SIG-M5 treated with dmso at 0.1 percent for 504 hours (cell line): ENCODE measurements around the gene PRCP.
"Not testable (repeated sequence)": the region's sequence is repeated elsewhere in the genome, so short reads cannot be mapped to it uniquely, and the experiment has no call there.

ENCODE experiments used
- DNase-seq: peaks from one replicate; lab custom pipeline; 2025; ENCODE audit not compliant: unreplicated experiment; lab: John Stamatoyannopoulos, UW

The PRCP gene

GRCh38 chr11:82900277-82901164 lies at the start of gene PRCP:
TSS of gene PRCP (minus strand) at chr11:82900430. CDS start at chr11:82900402, 28 bp downstream.
- DNase-seq: peak; percentile 88

- DNase-seq: no peak
These were observed 49.1 kb upstream of the PRCP start for GRCh38 chr11:82949352-82949751.

DNA sequence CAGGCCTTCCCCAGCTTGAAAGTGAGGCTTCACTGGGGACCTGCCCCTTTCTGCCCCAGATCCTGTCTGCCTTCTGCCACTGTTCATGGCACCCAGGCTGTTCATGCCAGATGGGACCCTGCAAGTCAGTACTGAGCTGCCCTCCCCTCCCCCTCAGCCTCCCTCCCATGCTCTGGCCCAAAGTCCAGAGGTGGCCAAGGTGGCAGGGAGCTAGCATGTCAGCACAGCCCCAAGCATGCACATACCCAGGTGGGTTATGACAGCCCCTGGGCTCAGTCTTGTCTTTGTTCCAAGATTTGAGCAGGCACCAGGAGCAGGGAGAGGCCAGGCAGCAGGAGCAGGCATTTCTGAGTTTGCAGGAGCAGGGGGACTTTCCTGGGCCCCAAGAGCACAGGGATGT lies 45.5 kb upstream of the PRCP start:
- no peak for DNase-seq

GRCh38 chr11:82945041-82945440 lies 44.8 kb upstream of the PRCP start:
- DNase-seq: not testable (repeated sequence)

DNA sequence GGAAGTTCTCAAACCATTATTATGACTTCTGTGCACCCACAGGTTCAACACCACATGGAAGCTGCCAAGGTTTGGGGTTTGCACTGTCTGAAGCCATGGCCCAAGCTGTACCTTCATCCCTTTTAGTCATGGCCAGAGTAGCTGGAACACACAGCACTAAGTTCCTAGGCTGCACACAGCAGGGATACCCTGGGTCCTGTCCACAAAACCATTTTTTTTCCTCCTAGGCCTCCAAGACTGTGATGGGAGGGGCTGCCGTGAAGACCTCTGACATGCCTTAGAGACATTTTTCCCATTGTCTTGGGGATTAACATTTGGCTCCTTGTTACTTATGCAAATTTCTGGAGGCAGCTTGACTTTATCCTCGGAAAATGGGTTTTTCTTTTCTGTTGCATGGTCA lies 44.0 kb upstream of the PRCP start:
- no peak for DNase-seq

GRCh38 chr11:82943430-82943829 lies 43.2 kb upstream of the PRCP start:
- not testable (repeated sequence) for DNase-seq

GRCh38 chr11:82942376-82942775 lies 42.1 kb upstream of the PRCP start:
- DNase-seq: no peak

DNA sequence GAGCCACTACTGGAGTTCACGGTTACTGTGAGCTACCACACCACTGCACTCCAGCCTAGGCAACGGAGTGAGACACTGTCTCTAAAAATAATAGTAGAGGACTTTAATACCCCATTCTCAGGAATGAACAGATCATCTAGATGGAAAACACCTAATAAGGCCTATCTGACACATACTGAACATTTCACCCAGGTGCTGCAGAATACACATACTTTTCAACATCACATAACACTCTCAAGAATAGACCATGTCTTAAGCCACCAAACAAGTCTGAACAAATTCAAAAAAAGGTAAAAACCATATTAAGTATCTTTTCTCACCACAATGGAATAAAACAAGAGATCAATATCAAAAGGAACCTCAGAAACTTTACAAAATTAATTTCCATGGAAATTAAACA lies 39.2 kb upstream of the PRCP start:
- DNase-seq: no peak

- no peak for DNase-seq
These were observed 37.3 kb upstream of the PRCP start for GRCh38 chr11:82937554-82937953.

- DNase-seq: no peak
These were observed 36.0 kb upstream of the PRCP start for GRCh38 chr11:82936261-82936660.

DNA sequence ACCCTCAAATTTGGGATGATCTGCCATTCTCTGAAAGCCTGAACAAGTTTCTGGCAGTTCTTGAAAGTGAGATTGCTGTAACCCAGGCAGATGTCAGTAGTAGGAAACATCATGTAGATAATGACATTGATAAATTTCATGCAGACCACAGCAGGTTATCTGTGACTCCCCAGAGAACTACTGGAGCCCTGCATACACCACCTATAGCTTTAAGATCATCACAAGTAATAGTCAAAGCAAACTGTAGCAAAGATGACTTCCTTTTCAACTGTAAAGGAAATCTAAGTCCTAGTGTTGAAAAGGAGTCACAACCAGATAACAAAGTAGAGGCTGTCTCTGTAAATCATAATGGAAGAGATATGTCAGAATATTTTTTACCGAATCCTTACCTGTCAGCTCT lies 32.3 kb upstream of the PRCP start:
- no peak for DNase-seq

DNA sequence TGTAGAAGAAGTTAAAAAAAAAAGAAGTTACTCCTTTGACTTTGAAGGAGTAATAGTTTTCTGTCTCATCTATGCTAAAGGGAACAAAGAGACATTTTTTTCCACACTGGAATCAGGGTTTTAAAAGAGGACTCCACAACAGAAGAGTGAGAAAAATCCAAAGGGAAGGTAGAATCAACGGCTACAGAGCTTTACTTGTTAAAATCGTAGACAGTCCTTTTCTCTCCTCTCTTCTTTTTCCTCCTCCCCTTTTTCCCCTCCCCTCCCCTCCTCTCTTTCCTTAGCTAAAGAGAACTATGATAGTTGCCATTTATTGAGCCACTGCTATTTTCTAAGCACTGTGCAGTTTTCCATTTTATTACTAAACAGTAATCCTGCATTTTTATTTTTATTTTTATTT lies 30.5 kb upstream of the PRCP start:
- no peak for DNase-seq

DNA sequence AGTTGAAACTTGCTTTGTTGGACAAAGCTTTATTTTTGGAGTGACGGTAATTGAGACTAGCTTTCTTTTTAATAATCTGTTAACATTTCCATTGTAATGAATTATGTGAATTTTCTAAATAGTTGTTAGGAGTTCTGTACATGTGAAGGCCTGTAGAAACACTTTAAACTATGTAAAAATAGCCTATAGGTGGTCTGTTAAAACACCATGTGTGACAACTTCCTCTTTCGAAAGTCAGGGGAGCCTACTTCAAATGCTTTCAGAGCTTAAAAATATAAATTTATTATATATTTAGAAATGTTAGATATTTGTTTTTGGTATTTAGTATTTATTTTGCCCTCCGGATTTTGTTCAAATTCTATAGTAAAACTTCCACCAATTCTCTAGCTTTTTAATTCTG lies 30.0 kb upstream of the PRCP start:
- DNase-seq: no peak

DNA sequence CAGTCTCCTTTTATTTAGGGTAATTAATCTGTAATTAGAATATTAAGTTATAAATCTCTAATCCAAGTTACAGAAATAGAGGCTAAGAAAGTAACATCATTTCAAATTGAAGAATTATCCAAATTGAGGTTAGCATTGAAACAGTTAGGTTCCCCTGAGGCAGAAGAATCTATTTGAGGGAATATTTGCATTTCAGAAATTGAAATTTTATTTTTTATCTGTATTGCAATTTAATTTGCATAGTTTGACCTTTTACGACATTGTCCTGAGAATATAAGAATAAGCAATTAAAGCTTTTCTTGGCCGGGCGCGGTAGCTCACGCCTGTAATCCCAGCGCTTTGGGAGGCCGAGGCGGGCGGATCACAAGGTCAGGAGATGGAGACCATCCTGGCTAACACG lies 28.9 kb upstream of the PRCP start:
- no peak for DNase-seq

DNA sequence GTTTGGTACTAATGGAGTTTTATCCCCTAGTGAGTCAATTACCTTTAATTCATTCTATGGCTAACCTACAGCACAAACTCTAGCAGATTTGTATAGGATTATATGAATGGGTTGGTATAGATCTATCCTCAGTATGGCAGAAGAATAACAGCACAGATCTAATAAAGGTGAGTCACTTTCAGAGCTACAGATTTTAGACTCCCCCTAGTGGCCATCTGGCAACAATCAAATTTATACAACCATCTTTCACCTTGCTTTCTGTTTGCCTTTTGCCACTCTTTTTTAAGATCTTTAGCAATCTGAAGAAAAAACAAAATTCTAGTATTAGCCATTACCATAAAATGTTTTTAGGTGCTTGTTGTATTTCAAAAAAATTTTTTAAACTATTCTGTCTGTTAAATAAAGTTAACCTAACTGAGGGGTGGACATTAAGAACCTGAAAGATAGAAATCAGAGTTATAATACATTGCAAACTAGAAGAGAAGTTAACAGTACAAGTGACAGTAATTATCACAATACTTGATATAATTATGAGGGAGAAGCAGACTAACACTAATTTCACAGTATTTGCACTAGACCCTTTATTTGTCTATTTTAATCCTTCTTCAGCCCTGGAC lies 27.1 kb upstream of the PRCP start:
- peak; percentile 72 for DNase-seq

GRCh38 chr11:82924522-82925224 lies 24.4 kb upstream of the PRCP start:
- no peak for DNase-seq

GRCh38 chr11:82922396-82923173 lies 22.4 kb upstream of the PRCP start:
- DNase-seq: not testable (repeated sequence)

- DNase-seq: not testable (repeated sequence)
These were observed 20.0 kb upstream of the PRCP start for GRCh38 chr11:82920227-82920626.

DNA sequence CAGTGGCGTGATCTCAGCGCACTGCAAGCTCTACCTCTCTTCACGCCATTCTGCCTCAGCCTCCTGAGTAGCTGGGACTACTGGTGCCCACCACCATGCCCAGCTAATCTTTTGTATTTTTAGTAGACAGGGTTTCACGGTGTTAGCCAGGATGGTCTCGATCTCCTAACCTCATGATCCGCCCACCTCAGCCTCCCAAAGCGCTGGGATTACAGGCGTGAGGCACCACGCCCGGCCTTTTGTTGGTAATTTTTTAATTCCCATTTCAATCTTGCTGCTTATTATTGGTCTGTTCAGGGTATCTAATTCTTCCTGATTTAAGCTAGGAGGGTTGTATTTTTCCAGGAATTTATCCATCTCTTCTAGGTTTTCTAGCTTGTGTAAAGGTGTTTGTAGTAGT lies 19.6 kb upstream of the PRCP start:
- DNase-seq: not testable (repeated sequence)

- no peak for DNase-seq
These were observed 8.9 kb upstream of the PRCP start for GRCh38 chr11:82909015-82909640.

DNA sequence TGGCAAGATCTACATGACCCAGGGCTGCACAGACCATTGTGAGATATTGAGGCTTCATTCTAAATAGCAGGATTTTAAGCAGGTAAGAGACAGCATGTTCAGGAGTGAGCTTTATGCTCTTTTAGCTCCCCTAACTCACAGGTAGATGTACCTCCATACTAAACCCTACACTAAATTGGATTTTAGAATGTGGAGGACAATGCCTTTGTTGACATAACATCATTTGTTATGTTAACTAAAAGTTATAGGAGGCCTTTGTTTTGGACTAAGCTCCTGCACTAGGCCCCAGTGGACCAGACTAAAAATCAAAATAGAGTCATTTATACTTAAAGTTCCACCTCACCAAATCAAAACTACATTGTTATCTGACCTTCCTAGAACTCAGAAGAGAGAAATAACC lies 8.1 kb upstream of the PRCP start:
- no peak for DNase-seq
